ENCODE results near the gene TMF1.

The TMF1 gene

GRCh38 chr3:68984011-68984530, 68.1 kb downstream of the TMF1 start:
- Histone ChIP-seq H3K27me3 (no peaks in the 10 kb centered on the region), H3K4me1 (no peaks in the 10 kb centered on the region), H3K36me3 (peaks cover 85% of the 10 kb centered on the region), H3K4me3 (no peak overlapping the region), H3K9ac (no peak overlapping the region), H3K9me3 (no peaks in the 10 kb centered on the region), H3K27ac (no peak overlapping the region), H3K4me2 (no peak overlapping the region), H4K20me1 (no peaks in the 10 kb centered on the region)
- no peak for TF ChIP-seq Cebpa-rat (IDR thresholded peaks at IDR 0.05)

GRCh38 chr3:68977486-68978167, 74.5 kb downstream of the TMF1 start:
- Histone ChIP-seq H3K4me2 (no peak overlapping the region), H3K27ac (no peak overlapping the region), H3K27me3 (no peaks in the 10 kb centered on the region), H3K4me3 (no peak overlapping the region), H3K9me3 (no peaks in the 10 kb centered on the region), H3K36me3 (peaks cover 59% of the 10 kb centered on the region), H3K9ac (no peak overlapping the region), H4K20me1 (no peaks in the 10 kb centered on the region), H3K4me1 (peaks cover 9% of the 10 kb centered on the region)
- TF ChIP-seq Cebpa-rat (IDR thresholded peaks at IDR 0.05): no peak

- Histone ChIP-seq H3K36me3 (peaks cover 35% of the 10 kb centered on the region), H3K4me1 (peaks cover 9% of the 10 kb centered on the region), H3K4me3 (no peak overlapping the region), H3K27ac (no peak overlapping the region), H3K4me2 (no peak overlapping the region), H3K27me3 (no peaks in the 10 kb centered on the region), H4K20me1 (no peaks in the 10 kb centered on the region), H3K9me3 (no peaks in the 10 kb centered on the region), H3K9ac (no peak overlapping the region)
- no peak for TF ChIP-seq Cebpa-rat (IDR thresholded peaks at IDR 0.05)
These were observed 77.4 kb downstream of the TMF1 start for GRCh38 chr3:68974711-68975110.

GRCh38 chr3:68973639-68974038, 78.5 kb downstream of the TMF1 start:
- peaks cover 25% of the 10 kb centered on the region for H3K36me3 ChIP-seq
- no peak overlapping the region for H3K4me3 ChIP-seq

GRCh38 chr3:68972358-68972979, 79.7 kb downstream of the TMF1 start:
- Histone ChIP-seq H3K4me2 (no peak overlapping the region), H3K9ac (no peak overlapping the region), H3K4me3 (no peak overlapping the region), H3K36me3 (peaks cover 14% of the 10 kb centered on the region), H3K27ac (no peak overlapping the region), H4K20me1 (no peaks in the 10 kb centered on the region), H3K4me1 (peaks cover 9% of the 10 kb centered on the region), H3K9me3 (no peaks in the 10 kb centered on the region), H3K27me3 (no peaks in the 10 kb centered on the region)
- no peak for TF ChIP-seq Cebpa-rat (IDR thresholded peaks at IDR 0.05)

More at GRCh38 chr3:68973639-68974038, 78.5 kb downstream of the TMF1 start:
- Histone ChIP-seq H3K9me3 (no peaks in the 10 kb centered on the region), H3K9ac (no peak overlapping the region; the same call in 1 of the 2 replicates), H3K4me1 (peaks cover 9% of the 10 kb centered on the region), H3K4me2 (no peak overlapping the region), H3K27me3 (no peaks in the 10 kb centered on the region), H3K27ac (no peak overlapping the region), H4K20me1 (no peaks in the 10 kb centered on the region)
- TF ChIP-seq Cebpa-rat (IDR thresholded peaks at IDR 0.05): no peak
